HTR-8/SVneo (cell line): ENCODE measurements around the gene GUCY2D.

Experiments used
- DNase-seq: peaks from one replicate; pipeline ENCODE4 v3.0.0; 2011; ENCODE audit warnings: low spot score, mixed read lengths; ENCODE audit not compliant: insufficient read length
- FAIRE-seq: peaks from 2 replicates; lab custom pipeline; 2011; peaks lifted over from hg19 to GRCh38; lab: Jason Lieb, UNC

GUCY2D gene

GRCh38 chr17:8039611-8040168, 37.3 kb downstream of the GUCY2D start:
- no peak for FAIRE-seq

DNA sequence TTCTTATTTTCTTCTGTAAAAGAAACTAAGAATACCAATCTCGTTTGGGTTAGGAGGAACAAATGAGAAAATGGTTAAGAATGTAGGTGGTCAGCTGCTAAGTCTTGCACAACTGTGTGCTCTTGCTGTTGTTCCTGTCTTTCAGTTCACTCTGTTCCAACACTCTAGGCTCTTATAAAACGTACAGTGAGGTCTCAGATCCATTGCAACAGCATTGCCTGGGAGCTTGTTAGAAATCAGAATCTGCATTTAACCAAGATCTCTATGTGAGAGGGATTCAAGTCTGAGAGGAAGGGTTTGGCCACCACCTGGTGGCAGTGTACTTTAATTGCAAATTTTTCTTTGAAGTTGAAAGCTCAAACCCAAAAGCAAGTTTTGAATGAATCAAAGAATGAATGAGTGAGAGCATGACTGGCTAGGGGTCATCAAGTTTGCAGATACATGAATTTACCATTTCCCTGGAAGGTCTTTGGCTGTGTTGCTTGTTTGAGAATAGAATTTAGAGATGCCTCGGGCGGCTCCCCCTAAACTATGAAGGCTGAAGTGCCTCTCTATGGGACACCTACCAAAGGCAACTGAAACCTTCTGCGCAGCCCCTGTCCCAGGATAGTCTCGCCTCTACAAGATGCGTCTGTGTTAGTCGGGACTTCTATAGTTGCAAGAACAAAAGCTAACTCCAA, 39.0 kb downstream of the GUCY2D start:
- DNase-seq (peak; percentile 63), FAIRE-seq (peak; percentile 66)

More at GRCh38 chr17:8039611-8040168, 37.3 kb downstream of the GUCY2D start:
- DNase-seq: no peak

GRCh38 chr17:8041979-8042378, 39.6 kb downstream of the GUCY2D start:
- FAIRE-seq: no peak
- no peak for DNase-seq

GRCh38 chr17:8044819-8045810, 42.7 kb downstream of the GUCY2D start:
- no peak for DNase-seq
- no peak for FAIRE-seq

GRCh38 chr17:8046306-8046928, 44.0 kb downstream of the GUCY2D start:
- no peak for FAIRE-seq
- DNase-seq: no peak

DNA sequence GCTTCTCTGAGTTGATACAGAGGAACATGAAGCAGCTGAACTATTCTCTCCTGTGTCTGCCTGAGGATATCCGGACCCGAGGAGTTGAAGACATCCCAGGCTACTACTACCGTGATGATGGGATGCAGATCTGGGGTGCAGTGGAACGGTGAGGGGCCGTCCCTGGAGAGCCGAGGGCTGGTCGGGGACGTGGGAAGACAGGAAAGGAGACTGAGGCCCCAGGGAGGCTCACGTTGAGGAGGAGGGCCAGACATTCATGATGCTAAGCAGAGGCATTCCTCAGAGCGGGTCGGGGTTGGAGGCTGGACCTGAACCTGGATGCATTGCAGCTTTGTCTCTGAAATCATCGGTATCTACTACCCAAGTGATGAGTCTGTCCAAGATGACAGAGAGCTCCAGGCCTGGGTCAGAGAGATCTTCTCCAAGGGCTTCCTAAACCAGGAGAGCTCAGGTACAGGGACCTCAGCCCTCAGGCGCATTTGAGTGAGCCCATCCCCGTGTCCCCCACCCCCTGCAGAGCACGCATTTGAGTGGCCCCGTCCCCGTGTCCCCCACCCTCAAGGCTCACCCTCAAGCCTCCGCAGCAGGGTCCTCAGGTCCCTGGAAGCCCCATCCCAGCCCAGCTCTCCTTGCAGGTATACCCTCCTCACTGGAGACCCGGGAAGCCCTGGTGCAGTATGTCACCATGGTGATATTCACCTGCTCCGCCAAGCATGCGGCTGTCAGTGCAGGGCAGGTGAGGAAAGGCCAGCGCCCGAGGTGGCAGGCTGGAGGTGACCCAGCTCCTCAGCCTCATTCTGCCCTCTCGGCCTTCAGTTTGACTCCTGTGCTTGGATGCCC, 44.7 kb downstream of the GUCY2D start:
- no peak for DNase-seq
- no peak for FAIRE-seq

GRCh38 chr17:8047769-8048110, 45.3 kb downstream of the GUCY2D start:
- DNase-seq (no peak), FAIRE-seq (no peak)

- DNase-seq (no peak), FAIRE-seq (no peak)
These were observed 45.8 kb downstream of the GUCY2D start for GRCh38 chr17:8048236-8048635.

GRCh38 chr17:8048736-8049135, 46.3 kb downstream of the GUCY2D start:
- no peak for FAIRE-seq
- DNase-seq: no peak

DNA sequence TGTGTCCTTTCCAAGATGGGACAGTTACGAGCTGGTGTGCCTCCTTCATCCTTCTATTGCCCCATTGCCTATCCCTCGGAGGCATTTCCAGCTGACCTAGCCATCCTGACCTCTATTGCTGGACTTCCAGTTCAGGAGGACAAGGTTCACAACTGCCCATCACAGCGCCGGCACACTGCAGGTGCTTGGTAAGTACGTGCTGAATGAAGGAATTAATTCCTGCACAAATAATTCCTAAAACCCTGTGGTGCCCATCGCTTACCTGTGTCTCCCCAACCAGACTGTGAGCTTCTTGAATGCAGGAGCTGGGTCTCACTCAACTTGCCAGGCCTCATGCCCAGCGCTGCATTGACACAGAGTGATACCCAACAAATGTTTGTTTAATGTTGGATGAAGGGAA, 49.4 kb downstream of the GUCY2D start:
- FAIRE-seq (peak; percentile 63), DNase-seq (no peak)

GRCh38 chr17:8052256-8053252, 50.1 kb downstream of the GUCY2D start:
- FAIRE-seq (no peak), DNase-seq (no peak)

GRCh38 chr17:8053600-8053999, 51.2 kb downstream of the GUCY2D start:
- DNase-seq (no peak), FAIRE-seq (peak; percentile 42)

DNA sequence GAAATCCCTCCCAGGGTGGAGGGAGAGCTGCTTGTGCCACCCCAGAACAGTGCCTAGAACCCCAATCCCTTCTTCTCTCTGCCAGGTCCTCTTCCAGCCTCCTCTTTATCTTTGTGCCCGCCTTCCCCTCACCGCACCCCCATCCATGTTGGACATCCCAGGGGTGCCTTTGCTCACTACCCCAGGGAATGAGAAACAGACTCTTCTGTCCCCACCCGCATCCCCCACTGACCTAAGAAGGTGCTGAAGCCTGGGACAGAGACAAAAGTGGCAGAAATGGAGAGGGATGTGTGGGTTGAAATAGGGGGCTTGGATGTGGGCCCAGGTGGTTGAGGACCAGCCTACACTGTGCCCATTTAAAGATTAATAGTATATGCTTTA, 53.4 kb downstream of the GUCY2D start:
- DNase-seq (no peak), FAIRE-seq (no peak)

DNA sequence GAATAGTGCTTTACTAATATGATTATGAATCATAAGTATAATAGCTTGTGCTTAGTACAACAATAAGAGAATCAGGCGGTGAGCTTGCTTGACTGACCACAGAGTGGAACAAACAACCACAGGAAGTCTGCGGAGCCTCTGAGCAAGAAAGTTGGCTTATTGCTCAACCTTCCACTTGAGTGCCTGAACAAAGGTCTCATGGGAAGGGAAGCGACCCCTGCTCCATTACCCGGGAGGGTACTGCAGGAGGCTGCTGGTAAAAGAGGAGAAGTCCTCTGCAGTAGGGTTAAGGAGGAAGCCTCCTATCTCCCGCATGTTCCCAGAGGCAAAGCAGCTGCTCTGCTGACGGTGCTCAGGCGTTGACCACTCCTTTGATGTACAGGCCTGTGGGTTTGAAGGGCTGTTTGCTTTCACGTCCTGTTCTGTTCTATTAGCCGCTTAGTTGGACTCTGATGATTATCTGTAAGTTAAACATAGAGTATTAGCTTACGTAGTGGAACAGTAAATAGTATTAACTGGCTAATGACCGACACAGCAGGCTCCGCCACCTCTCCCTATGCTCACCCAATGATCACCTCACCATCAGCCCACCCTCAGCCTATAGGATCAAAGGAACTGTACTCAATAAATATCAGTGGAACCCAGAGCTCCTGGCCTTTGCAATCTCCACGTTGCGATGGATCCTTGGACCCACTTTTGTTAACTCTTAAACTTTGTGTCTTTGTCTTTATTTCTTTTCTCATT, 54.0 kb downstream of the GUCY2D start:
- no peak for DNase-seq
- FAIRE-seq: peak; percentile 23

GRCh38 chr17:8056976-8057625, 54.7 kb downstream of the GUCY2D start:
- FAIRE-seq: no peak
- no peak for DNase-seq

- DNase-seq: peak; percentile 87
- FAIRE-seq: peak; percentile 96
These were observed 55.3 kb downstream of the GUCY2D start for GRCh38 chr17:8057691-8058114.

GRCh38 chr17:8059131-8059530, 56.7 kb downstream of the GUCY2D start:
- FAIRE-seq (no peak), DNase-seq (no peak)
